NCI-H748 (cell line): ENCODE measurements around the gene CEPT1.

ENCODE experiments used
- DNase-seq: peaks from one replicate; lab custom pipeline; 2025; ENCODE audit not compliant: unreplicated experiment; lab: John Stamatoyannopoulos, UW

Gene CEPT1

DNA sequence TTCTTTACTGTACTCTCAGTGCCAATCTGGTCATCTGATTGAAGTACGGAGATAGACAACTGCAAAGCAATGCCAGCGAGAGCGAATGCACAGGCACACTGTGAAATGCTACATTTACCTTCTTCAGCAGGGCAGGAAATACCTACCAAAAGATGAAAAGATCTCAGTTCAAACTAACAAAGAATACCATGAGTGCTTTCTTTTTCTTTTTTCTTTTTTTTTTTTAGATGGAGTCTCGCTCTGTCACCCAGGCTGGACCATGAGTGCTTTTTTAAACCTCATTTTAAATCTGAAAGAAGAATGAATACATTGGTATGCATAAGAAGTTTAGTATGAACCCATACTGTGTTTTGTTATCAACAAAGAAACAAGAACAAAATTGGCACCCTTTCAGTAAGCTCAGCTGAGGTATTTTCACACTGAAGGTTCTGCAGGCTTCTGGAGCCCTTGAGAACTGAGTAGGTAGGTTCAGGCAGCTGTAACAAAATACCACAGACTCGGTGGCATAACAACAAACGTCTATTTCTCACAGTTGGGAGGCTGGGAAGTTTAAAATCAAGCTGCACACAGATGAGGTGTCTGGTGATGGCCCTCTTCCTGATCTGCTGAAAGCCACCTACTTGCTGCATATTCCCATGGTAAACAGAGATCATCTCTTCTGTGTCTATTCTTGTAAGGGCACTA lies 85.8 kb downstream of the CEPT1 start:
- DNase-seq, result no peak

DNA sequence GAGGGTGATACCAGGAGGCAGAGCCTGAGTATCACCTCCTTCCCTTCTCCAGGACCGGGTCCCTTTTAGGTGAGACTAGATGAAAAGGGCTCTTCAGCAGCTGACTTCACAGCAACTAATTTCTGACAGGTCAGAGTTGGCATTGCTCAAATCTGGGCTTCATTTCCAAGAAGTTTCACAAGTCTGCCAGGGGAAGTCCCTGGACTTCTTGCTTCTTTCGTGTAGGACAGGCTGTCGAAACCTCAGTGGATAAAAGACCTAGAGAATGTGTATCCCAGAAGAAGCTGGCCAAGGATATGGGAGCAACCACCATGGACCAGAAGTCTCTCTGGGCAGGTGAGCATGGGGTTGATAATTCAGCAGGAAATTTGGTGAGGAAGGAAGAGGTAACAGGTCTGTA lies 87.4 kb downstream of the CEPT1 start, which contains the start of gene CHI3L2:
CHI3L2 (plus strand) TSS at position 280 of the 400 bp plus-strand sequence; CDS start at position 297, 17 bp downstream.
- no peak for DNase-seq

DNA sequence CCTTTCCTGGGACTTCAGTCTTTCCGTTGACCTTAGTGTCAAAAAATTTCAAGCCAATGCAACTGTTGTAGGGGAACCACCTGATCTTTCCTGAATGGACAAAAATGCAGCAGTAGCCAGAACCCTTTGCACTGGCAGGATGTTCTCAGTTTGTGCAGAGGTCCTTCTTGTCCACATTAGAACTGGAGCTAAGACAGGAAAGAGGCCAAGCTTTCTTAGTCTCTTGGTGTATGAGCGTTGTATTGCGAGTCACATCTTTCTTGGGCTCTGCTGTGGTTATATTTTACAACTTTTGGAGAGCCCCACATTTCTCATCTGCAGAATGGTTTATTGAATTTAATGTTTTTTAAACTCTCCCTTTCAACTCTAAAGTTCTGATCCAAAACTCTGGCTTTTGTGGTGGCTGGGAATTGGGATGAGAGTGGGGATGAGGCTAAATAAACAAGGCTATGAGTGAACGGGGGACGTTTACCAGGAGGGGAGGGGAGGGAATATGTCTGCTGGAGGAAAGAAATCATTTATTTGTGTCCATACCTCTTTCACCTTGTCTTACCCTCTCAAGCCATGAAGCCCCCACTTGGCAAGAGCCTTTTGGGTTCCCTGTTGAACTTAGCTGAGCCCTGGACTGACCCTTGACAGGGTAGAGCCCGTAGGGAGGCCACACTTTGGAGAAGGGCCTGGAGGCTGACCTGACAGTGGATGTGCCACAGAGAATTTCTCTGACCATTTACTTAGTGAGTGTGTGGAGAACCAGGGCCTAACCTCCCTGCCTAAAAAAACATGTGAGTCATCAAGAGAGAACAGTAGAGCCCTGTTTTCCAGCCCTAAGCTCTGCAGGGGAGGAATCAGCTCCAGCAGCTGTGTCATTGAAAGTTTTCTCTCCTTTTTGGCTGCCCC lies 88.1 kb downstream of the CEPT1 start:
- no peak for DNase-seq

DNA sequence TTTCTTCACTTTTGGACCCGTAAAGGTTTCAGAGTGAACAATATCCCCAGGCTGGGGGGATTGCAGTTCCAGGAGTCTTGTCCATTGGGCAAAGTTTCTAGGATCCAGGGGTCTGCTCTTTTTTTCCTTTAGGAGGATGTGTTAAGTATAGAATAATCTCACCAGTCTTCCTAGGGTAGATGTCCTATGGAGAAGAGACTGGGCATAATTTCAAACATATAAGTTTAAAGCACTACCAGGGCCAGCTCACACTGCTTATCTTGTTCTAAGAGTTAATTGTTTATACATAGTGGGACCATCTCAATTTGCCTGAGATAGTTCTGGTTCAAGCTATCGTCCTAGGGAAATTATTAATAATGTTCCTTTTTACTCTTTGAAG lies 88.7 kb downstream of the CEPT1 start:
- no peak for DNase-seq

DNA sequence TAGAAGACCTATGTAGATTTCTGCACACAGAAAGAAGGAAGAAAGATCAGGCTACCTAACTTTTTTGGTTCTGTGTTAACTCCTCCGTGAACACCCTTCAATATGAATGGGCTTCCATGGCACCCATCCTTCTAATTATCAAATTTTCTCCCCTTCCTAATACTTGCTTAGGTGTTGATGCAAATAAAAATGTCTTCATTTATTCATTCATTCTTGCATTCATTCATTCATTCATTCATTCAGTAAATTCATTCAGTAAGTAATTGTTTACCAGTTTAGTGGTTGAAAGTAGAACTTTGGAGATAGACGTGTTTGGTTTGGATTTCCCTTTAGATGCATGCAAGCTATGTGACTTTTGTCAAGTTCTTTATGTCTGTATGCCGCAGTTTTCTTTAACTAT lies 92.1 kb downstream of the CEPT1 start:
- no peak for DNase-seq

DNA sequence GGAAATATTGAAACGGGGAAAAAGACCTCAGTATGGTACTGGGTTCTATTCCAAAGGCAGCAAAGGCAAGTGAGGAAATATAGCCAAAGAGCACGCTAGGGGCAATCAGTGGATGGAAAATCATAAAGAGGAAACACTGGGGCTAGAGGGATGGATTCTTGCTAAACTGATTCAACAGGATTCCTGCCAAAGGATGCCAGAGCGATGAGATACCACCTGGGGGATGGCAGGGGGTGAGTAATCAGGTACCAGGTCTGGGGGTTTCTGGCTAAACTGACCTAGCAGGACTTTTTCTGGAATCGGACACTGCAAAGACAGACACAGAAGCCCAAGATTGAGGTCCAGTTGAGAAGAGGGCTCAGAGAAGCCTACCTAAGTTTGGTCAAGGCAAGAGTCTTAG lies 94.2 kb downstream of the CEPT1 start:
- DNase-seq, result no peak
